Ascending aorta (tissue), 2 donors: ENCODE measurements around the gene MAP3K21. TPM values are rescaled to one million over a fixed set of nuclear protein-coding genes. Genes with fewer than 3 reads are reported as not detected.

ENCODE experiments used
- DNase-seq, 2 donors: peaks; one replicate each; pipeline ENCODE4 v3.0.0-alpha.2; 2019; ENCODE audit warnings: low spot score in 2 of 2
- H3K27ac ChIP-seq, 2 donors: fragments of 200-600 bp; sonication (generic); one replicate each; pipeline ENCODE4 v1.5.1; 2016 to 2017; ENCODE audit warnings: mild to moderate bottlenecking in 1 of 2
- H3K27me3 ChIP-seq: fragments of 200-600 bp; sonication (generic); one replicate; pipeline ENCODE4 v1.5.1; 2017
- H3K36me3 ChIP-seq, 2 donors: fragments of 200-600 bp; sonication (generic); one replicate each; pipeline ENCODE4 v1.5.1; 2016
- H3K4me1 ChIP-seq, 2 donors: fragments of 200-600 bp; sonication (generic); one replicate each; pipeline ENCODE4 v1.5.1; 2016 to 2017; ENCODE audit warnings: mild to moderate bottlenecking in 1 of 2
- H3K4me3 ChIP-seq, 2 donors: fragments of 200-600 bp; sonication (generic); one replicate each; pipeline ENCODE4 v1.5.1; 2016 to 2017; ENCODE audit warnings: mild to moderate bottlenecking in 1 of 2
- H3K9me3 ChIP-seq, 2 donors: fragments of 200-600 bp; sonication (generic); one replicate each; pipeline ENCODE4 v1.5.1; 2016
- intact Hi-C: fragments of 100-400 bp; cut with DNase I; formaldehyde crosslinking; loops from one replicate; pipeline ENCODE4 v1.15.1; 2023
- total RNA-seq: library from RNA; depleted of rRNA; stranded (reverse); fragments of >200 nt; gene quantifications from one replicate; pipeline ENCODE4 v1.1.0, GENCODE V29; 2016
- TF ChIP-seq, protein P1 (sequence below), 3 experiments: fragments of 200-600 bp in 2 of 3; fragments of 450-650 bp in 1 of 3; sonication (generic) in 2 of 3; IDR thresholded peaks; one replicate each; pipeline ENCODE4 v1.5.1; 2016 to 2019; ENCODE audit warnings: antibody characterized with exemption in 3 of 3, mild to moderate bottlenecking in 1 of 3, moderate library complexity in 1 of 3

The MAP3K21 gene
- total RNA-seq = 2.6 TPM

DNA sequence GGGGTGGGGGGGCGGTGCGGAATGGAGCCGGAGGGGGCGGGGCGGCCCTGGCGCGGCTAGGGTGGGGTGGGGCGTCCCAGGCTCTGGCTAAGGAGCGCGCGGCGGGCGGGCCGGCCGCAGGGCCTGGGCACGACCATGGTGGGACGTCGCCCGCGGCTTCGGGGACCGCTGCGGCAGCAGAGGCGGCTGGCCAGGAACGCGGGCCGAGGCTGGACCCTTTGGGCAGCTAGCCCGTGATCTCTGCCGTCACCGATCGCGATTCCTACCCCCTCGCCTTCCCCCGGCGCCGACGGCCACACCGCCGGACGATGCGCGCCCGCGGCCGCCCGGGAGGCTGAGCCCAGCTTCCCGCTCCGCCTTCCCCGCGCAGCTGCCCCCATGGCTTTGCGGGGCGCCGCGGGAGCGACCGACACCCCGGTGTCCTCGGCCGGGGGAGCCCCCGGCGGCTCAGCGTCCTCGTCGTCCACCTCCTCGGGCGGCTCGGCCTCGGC is at the start of gene MAP3K21:
Gene MAP3K21 (plus strand): TSS at position 74 of the 491 bp plus-strand sequence. CDS start 305 bp downstream, at position 379.
- Histone ChIP-seq H3K27me3 (no peaks in the 10 kb centered on the region), H3K27ac (peak within 1 kb of the TSS; percentile 60 to 72), H3K9me3 (no peaks in the 10 kb centered on the region), H3K36me3 (no peaks in the 10 kb centered on the region), H3K4me3 (peak within 1 kb of the TSS; percentile 69 to 91), H3K4me1 (peaks cover 5 to 12% of the 10 kb centered on the region in 2 donors)
- intact Hi-C loops = no loop called here
- TF ChIP-seq, protein P1, sequence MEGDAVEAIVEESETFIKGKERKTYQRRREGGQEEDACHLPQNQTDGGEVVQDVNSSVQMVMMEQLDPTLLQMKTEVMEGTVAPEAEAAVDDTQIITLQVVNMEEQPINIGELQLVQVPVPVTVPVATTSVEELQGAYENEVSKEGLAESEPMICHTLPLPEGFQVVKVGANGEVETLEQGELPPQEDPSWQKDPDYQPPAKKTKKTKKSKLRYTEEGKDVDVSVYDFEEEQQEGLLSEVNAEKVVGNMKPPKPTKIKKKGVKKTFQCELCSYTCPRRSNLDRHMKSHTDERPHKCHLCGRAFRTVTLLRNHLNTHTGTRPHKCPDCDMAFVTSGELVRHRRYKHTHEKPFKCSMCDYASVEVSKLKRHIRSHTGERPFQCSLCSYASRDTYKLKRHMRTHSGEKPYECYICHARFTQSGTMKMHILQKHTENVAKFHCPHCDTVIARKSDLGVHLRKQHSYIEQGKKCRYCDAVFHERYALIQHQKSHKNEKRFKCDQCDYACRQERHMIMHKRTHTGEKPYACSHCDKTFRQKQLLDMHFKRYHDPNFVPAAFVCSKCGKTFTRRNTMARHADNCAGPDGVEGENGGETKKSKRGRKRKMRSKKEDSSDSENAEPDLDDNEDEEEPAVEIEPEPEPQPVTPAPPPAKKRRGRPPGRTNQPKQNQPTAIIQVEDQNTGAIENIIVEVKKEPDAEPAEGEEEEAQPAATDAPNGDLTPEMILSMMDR (IDR thresholded peaks at IDR 0.05) = no peak
- no peak for DNase-seq

DNA sequence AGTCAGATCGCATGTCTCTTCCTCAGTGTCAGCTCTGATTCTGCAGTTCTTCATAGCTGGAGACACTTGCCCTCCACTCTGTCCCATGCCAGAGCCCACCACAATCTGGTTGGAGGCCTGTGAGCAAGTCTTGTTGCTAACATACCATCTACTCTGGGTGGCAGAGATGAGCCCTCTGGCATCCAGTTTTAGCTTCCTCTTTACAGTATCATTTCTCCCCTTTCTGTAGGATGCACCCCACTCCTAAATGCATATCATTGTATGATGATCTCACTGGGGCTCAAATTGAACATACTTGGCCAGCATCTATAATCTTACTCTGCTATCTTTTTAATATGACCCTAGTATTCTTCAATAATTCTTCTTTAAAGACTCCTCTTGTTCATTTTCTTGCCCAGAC is 48.9 kb upstream of the MAP3K21 start:
- Histone ChIP-seq H3K4me3 (no peak overlapping the region), H3K4me1 (no peaks in the 10 kb centered on the region), H3K27ac (no peak overlapping the region), H3K9me3 (no peaks in the 10 kb centered on the region), H3K27me3 (no peaks in the 10 kb centered on the region), H3K36me3 (no peaks in the 10 kb centered on the region)
- TF ChIP-seq, protein P1 (IDR thresholded peaks at IDR 0.05) = no peak
- no peak for DNase-seq
- intact Hi-C loops = no loop called here

DNA sequence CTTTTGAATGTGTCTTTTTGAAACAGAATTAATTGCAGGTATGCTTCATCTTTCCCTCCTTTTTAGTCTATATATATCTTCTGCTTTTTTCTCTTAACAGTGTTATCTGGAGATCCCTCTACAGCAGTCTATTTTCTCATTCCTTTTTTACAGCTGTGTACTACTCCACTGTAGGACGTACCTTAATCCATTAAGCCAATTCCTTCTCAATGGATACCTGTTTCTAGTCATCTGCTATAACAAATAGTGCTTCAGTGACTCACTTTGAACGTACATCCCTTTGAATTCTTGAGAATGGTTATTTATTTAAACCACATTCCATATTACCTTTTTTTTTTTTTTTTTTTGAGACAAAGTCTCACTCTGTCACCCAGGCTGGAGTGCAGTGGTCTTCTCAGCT is 47.6 kb upstream of the MAP3K21 start:
- TF ChIP-seq, protein P1 (IDR thresholded peaks at IDR 0.05) = no peak
- no peak overlapping the region for H3K27ac ChIP-seq

DNA sequence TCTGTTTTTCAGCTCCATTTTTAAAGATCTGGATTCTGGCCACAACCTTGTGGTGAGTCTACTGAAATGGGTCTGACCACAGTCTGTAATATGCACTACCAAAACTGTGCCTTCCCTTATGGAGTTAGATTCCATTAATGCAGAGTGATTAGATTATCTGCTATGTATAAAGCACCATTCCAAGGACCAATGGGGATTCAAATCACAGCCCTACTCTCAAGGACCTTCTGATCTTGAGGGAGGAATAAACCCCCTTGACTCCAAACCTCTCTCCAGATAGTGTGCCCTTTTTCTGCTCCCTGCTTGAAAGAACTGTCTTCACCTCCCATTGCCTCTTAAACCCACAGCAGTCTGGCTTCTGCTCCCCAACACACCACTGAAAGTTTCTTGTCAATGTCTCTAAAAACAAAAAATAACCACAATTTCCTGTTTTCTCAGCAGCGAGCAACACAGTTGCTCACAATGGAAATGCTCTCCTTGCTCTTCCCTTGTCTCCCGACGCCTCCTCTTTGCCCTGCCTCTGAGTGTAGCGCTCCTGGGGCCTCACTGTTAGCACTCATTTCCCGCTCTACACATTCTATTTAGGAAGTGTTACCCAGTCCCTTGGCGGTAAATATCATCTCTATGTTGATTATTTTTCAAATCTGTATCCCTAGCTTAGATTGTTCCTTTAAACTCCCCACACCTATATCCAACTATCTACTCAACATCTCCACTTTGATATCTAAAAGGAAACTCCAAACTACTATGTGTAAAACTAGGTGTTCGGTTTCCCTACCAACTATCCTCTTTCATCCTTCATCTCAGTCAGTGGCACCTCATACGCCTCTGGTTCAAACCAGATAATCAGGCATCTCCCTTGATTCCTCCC is 45.6 kb upstream of the MAP3K21 start:
- Histone ChIP-seq H3K4me1 (no peaks in the 10 kb centered on the region), H3K27ac (no peak overlapping the region), H3K27me3 (no peaks in the 10 kb centered on the region), H3K4me3 (no peak overlapping the region), H3K9me3 (no peaks in the 10 kb centered on the region), H3K36me3 (no peaks in the 10 kb centered on the region)
- TF ChIP-seq, protein P1 (IDR thresholded peaks at IDR 0.05) = no peak
- intact Hi-C loops = no loop called here
- DNase-seq = no peak

More for the DNA sequence above, 47.6 kb upstream of the MAP3K21 start:
- H3K36me3 ChIP-seq = no peaks in the 10 kb centered on the region
- no peaks in the 10 kb centered on the region for H3K4me1 ChIP-seq
- intact Hi-C loops = no loop called here
- H3K9me3 ChIP-seq = no peaks in the 10 kb centered on the region
- no peaks in the 10 kb centered on the region for H3K27me3 ChIP-seq
- no peak for DNase-seq
- H3K4me3 ChIP-seq = no peak overlapping the region

- H3K4me3 ChIP-seq = no peak overlapping the region
- intact Hi-C loops = no loop called here
- no peaks in the 10 kb centered on the region for H3K36me3 ChIP-seq
- TF ChIP-seq, protein P1 (IDR thresholded peaks at IDR 0.05) = no peak
- H3K9me3 ChIP-seq = no peaks in the 10 kb centered on the region
- no peaks in the 10 kb centered on the region for H3K4me1 ChIP-seq
- no peak for DNase-seq
- H3K27me3 ChIP-seq = no peaks in the 10 kb centered on the region
- H3K27ac ChIP-seq = no peak overlapping the region
These were observed 45.0 kb upstream of the MAP3K21 start for GRCh38 chr1:233282582-233282886.
